CD1c-positive myeloid dendritic cell (primary cell): Measurements from ENCODE around the gene KIF21B.

Experiments
- DNase-seq: peaks from one replicate; pipeline ENCODE4 v3.0.0-alpha.2; 2016; ENCODE audit errors: extremely low spot score

KIF21B gene

DNA sequence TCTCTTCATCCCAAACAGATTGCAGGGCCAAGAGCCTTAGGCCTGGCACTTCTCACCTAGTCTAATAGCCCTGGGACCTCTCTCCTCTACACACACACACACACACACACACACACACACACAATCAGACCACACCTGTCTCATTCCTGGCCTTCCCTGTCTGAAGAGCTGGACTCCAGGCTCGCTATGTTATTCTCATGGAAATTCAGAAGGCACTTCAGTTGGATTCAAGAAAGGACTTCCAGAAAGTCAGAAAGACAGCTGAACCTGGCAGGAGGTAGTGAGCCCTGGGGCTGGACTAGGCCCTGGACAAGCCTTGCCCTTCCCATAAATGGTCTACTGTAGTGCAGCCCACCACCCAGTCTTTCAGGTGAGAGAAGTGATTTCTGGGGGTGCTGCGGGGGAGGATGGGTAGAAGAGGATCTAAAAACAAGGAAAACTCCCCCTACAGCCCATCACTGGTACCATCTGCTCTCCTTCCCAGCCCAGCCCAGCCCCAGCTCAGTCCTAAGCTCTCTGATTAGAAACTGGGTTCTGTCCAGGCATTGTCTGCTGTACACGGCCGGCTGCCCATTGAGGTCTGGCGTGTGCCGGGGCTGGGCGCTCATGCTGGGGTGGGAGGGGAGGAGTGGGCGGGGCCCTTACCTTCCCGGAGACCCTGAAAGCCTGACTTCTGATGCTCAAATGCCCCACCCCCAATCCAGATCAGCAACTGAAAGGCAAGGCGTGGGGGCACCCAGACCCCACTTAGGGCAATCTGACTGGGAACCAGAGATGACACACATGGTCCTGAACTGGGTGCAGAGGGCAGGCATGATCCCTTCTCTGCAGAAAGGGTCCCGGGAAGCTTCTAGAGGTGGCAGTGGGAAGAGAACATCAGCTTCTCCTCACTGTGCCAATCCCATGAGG lies 2.5 kb downstream of the KIF21B start:
- DNase-seq = no peak

DNA sequence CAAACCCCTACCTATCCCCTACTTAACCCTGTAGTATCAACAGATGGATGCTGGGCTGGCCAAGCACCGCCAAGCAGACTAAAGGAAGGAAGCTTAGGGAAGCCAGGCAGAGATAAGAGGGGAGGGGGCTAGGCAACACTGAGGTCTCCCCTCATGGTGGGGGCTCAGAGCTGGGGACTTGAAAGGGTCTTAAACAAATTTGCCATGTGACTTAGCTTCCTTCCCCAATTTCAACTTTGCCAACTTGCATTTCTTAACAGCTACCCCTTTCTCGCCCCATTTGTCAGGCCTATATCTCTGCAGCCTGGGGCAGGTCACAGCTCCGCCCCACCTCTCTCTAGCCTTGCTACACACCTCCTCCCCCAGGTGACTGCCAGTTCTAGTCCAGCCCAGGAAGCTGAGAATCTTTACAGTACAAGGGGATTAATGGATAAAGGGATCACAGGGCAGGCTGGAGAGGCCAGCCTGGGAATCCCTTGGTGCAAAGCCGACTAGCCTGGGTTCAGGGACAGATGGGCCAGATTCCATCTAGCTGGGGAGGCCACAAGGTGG lies 3.4 kb downstream of the KIF21B start:
- DNase-seq = peak; percentile 37

DNA sequence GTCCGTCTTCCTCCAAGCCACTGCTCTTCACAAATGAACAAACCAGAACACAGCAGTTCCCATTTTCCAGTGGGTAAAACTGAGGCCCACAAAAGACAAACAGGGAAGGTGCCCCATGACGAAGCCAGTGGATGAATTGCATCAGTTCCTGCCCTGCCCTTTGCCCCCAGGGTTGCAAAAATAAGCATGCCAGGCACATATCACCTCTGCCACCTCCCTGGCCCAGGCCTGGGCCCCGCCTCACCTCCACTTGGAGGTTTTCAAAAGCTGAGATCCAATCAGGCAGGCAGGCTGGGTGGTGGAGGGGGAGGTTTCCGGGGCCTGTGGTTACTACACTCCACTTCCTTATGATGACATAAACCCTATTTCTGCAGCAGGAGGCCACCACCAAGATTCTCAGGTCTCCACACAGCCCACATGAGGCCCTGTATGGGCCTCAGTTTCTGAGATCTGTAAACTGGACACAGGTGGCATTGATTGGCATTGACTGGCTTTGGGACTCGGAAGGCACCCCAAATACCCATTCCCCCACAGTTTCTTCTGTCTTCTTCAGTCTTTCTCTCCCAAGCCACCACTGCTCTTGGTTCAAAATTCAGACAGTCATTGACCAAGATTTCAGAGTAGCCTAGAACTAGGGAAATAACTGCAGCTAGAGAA lies 4.1 kb downstream of the KIF21B start:
- DNase-seq = peak; percentile 89

- DNase-seq = no peak
Measured at GRCh38 chr1:201017828-201018163, 5.7 kb downstream of the KIF21B start.

- DNase-seq = no peak
Measured at GRCh38 chr1:201016943-201017827, 6.3 kb downstream of the KIF21B start.

- DNase-seq = peak; percentile 65
Measured at GRCh38 chr1:201016211-201016651, 7.3 kb downstream of the KIF21B start.

DNA sequence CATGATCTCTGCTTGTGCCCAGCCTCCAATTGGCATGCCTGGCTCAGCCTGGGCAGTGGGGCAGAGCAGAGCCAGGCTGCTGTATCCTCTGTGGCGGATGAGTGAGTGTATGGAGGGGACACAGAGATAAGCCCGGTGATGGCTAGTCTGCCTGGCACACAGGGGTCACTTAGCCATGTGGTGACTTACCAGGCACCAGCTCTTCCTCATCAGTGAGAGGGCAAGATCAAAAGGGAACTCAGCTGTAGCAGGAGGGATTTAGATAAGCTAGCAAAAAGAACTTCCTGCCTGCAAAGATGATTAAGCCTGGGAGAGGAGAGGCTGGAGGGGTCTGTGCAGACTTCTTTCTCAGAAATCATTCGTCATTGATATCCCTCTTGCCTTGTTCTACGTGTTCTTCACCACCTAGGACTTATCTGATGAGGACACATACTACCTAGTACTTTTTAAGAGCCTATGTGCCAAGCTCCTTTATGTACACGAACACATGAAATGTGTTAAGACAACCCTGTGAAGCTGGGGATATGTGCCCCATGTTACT lies 7.9 kb downstream of the KIF21B start:
- DNase-seq = peak; percentile 72

DNA sequence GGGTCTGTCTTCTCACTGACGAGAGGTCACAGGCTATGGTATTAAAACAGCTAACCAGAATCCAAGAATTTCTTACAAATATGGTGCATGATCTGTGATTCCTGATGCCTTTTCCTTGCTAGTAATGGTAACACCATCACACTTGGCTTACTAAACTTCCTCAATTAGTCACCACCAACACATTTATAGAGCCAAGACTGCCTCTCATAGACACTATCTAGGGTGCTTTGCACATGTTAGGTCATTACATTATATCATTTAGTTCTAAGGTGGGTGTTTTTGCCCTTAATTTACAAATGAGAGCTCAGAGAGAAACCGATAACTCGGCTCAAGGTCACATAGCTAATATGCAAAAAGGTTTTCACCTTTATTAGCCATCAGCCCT lies 8.7 kb downstream of the KIF21B start:
- DNase-seq = peak; percentile 45

GRCh38 chr1:201013991-201014815 lies 9.3 kb downstream of the KIF21B start:
- no peak for DNase-seq

DNA sequence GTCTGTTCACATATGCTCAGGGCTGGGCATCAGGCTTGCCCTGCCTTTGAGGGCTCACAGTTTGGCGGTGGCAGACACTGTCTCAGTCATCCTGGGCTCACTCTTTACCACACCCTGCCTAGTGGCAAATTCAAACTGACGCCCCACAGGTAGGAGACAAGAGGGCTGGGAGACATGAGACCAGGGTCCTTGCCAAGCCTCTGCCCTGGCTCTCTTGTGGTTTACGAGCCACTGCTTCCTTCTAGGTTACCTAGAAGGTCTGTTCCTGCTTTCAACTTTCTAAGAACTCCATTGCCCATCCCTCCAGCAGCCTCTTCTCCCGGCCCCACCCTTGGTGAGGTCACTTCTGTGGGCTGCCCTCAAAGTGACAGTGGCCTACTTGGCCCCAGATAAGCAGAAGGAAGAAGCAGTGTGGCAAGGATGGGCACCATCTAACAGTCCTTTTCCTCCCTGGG lies 10.5 kb downstream of the KIF21B start:
- DNase-seq = peak; percentile 84

DNA sequence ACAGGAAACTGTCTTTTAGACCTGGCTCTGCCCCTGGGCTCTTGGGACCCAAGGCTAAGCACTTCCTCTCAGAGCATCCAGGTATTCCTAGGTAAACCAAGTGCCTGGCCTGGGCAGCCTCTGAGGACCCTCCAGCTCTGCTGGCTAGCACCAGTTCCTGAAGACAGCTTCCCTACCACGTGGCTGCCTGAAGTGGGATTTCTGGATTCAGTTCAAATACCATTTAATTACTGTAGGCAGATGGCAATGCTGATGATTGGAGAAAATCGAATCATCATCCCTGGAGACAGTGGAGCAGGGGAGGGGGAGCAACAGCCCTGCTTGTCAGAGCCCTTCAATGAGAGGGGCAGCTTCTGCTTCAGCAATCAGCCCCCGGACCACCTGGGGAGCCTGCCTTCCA lies 11.9 kb downstream of the KIF21B start:
- no peak for DNase-seq

DNA sequence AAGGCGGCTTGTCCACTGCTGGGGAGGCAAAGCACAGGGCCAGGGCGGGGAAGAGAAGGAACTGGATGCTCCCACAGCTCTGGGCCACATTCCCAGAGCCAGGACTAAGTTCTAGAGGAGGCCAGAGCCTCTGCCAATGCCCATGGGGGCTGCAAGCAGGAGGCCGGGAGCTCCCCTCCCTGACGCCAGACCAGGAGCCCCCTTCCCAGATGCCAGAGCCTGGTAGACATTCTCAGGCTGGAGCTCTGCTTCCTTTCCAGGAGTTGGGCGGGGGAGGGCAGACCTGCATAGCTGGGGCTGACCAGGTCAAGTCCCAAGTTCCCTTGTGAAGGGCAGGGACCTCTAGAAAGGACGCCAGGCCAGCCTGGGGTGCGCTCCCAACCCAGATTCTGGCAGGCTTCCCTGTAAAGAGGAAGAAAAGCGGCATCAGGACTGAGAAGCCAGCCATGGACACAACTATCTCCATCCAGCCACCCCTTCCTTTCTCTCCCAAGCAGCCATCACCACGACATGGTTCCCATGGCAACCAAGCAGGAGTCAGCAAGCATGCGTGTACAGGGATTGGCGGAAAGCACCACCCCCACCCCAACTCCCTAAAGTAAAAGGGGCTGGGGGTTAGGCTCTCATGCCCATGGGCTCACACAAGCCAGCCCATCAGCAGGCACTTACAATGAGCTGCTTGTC lies 13.4 kb downstream of the KIF21B start:
- no peak for DNase-seq

DNA sequence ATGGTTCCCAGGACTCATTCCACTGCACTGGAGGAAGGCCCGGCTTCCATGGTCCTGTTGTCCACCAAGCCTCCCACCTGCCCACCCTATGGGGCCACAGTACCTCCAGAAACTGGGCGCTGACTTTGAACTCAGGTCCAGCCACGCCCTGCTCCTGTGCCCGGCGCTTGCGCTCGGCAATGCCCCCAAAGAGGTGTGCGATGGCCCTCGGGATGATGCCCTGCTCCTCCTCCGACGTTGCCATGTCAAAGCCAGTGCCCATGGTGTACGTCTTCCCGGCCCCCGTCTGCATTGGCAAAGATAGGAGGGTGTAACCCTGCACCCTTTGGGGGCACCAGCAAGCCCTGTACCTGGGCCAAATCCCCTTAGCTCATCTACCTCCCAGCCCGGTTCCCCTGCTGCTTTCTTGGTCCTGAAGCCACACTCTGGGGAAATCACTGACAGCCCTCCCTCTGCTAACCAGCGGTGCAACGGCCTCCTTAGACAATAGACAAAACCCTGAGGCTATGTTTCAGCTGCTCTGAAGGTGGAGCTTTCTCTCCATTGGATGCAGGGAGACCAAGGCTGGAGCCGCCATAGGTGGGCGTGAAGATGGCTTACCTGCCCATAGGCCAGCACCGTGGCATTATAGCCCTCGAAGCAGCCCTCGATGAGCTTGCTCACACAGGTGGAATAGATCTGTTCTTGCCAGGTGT lies 14.7 kb downstream of the KIF21B start:
- no peak for DNase-seq

- DNase-seq = no peak
Measured at GRCh38 chr1:201007481-201007880, 16.0 kb downstream of the KIF21B start.

GRCh38 chr1:201006450-201006849 lies 17.1 kb downstream of the KIF21B start:
- DNase-seq = peak; percentile 8

DNA sequence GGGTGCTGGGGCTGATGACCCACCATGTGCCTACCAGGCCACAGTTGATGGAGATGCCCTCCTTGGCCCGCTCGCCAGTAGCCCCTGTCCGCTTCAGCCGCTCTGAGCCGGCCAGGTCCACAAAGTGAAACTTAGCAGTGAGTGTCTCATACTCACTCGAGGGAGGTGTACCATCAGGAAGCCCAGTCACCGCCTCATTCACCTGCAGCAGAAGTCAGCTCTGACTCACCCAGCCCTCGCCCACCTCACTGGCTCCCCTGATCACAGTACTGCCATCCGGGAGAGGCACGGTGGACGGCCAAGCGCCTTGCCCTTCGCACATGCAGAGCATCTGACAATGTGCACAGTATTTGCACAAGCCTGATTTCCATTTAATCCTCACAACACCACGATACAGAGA lies 18.8 kb downstream of the KIF21B start:
- no peak for DNase-seq

DNA sequence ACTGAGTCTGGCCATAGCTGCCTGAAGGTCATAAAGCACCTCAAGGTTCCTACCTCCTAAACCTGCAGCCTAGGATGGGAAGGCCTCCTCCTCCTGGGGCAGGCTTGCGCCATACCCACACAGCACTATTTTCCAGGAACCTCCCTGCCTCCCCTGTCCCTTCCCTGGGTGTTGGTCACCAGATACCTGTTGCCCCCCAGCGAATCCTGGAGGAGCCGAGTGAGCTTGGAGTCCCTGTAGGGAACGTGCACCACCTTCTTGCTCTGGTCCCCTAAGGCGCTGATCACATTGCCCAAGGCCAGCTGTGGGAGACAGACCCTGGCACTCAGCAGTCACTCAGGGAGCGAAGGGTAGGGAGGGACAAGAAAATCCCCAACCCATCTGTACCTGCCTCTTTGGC lies 19.4 kb downstream of the KIF21B start:
- DNase-seq = no peak

DNA sequence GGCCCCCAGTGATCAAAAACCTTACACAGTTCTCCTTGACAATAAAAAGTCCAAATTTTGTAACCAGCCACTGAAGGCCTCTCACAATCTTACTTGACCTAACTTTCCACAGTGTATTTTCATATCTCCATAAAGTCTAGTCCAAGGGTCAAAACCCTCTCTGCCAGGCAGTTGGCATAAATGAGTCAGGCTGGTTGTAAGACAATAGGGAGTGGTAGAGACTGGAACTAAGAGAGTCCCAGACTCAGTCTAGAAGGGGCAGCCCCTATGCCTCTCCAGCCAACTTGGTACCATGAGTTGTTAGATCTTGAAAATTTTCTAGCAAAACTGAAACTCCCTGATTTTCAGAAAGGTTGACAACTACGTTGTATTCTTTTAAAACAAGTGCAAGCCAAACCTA lies 21.0 kb downstream of the KIF21B start:
- DNase-seq = no peak

DNA sequence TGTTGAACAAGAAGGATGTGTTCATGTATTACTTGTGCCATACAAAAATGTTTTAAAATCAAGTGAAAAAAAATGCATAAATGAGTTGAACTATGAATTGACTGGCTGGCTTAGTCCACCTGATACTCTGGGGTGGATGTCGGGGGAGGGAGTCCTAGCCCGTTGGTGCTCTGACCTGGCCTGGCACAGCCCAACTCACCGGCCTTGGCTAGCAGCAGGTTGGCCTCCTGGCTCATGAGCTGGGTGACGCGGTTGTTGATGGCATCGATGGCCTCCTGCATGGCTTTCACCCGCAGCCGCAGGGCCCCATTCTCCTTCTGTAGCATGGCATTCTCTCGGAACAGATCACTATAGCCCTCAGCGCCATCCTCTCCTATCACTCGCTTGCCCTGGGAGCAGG lies 21.6 kb downstream of the KIF21B start:
- DNase-seq = no peak

- DNase-seq = no peak
Measured at GRCh38 chr1:201000391-201000790, 23.1 kb downstream of the KIF21B start.
